Measurements from ENCODE around the gene GRIN3A.

The GRIN3A gene

DNA sequence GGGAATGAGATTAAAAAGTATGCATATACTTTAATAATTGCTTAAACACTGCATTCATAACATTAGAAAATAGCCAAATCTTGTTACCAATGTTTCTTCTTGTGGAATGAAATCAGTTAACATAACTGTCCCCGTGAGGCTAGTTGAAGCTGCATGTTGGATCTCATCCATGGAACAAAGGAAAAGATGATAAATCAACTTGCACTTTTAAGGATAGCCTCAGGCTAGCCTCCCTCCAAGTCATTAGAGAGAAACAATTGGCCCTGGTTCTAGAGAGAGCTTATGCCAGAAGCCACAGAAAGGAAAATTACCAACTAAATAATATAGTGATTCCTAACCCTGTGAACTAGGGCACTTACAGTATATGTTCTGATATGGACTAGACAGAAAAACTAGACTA is 66.9 kb downstream of the GRIN3A start:
- WGBS, 2 donors (ENCODE audit: extremely low coverage in 2 of 2, insufficient read length in 2 of 2, insufficient replicate concordance in 1 of 2) = no CpG with 5 or more reads among the region's 1 CpG
- H3K36me3 ChIP-seq (replicated peaks in 1 of 2; ENCODE audit: control insufficient read depth in 2 of 2, insufficient read depth in 2 of 2, low read length in 2 of 2) = no peaks in the 10 kb centered on the region
- H4K8ac ChIP-seq (ENCODE audit: low read depth, low read length) = no peak overlapping the region
- H3K4me1 ChIP-seq (ENCODE audit: control insufficient read depth in 2 of 2, insufficient read depth in 1 of 2, low read depth in 1 of 2, low read length in 2 of 2) = peaks cover 0 to 1% of the 10 kb centered on the region in 2 donors
- H3K9ac ChIP-seq (ENCODE audit: low read depth, low read length, poor library complexity) = no peak overlapping the region
- no peak overlapping the region for H3K4ac ChIP-seq (ENCODE audit: low read length)
- no peak overlapping the region for H3K23ac ChIP-seq (ENCODE audit: low read depth, low read length, poor library complexity)
- H3K79me1 ChIP-seq (ENCODE audit: low read depth, low read length) = no peaks in the 10 kb centered on the region
- H3K4me2 ChIP-seq (ENCODE audit: insufficient read depth, low read length, poor library complexity, severe bottlenecking) = no peak overlapping the region
- no peak overlapping the region for H3K14ac ChIP-seq (ENCODE audit: low read length)
- no peaks in the 10 kb centered on the region for H3K27me3 ChIP-seq (ENCODE audit: control insufficient read depth in 3 of 3, insufficient read depth in 3 of 3, low read depth in 1 of 3, low read length in 3 of 3)
- no peak overlapping the region for H3K4me3 ChIP-seq (ENCODE audit: low read length in 2 of 2)
- no peak overlapping the region for H3K18ac ChIP-seq (ENCODE audit: low read length)
- H2AK5ac ChIP-seq (ENCODE audit: low read depth, low read length) = no peak overlapping the region
- H3K27ac ChIP-seq (replicated peaks; ENCODE audit: low read length) = no peak overlapping the region
- no peak for DNase-seq (ENCODE audit: low spot score)
- no peaks in the 10 kb centered on the region for H3K9me3 ChIP-seq (replicated peaks in 1 of 2; ENCODE audit: control insufficient read depth in 2 of 2, insufficient read depth in 1 of 2, low read depth in 1 of 2, low read length in 2 of 2)
- H2BK15ac ChIP-seq (ENCODE audit: low read length) = no peak overlapping the region
- no peak overlapping the region for H2BK5ac ChIP-seq (ENCODE audit: low read length)
- no peak overlapping the region for H4K91ac ChIP-seq (ENCODE audit: low read depth, low read length, poor library complexity)
- H2BK12ac ChIP-seq (ENCODE audit: low read length) = no peak overlapping the region
- no peak overlapping the region for H2BK120ac ChIP-seq (ENCODE audit: low read depth, low read length)
- no peak overlapping the region for H2AFZ ChIP-seq (ENCODE audit: low read length)

DNA sequence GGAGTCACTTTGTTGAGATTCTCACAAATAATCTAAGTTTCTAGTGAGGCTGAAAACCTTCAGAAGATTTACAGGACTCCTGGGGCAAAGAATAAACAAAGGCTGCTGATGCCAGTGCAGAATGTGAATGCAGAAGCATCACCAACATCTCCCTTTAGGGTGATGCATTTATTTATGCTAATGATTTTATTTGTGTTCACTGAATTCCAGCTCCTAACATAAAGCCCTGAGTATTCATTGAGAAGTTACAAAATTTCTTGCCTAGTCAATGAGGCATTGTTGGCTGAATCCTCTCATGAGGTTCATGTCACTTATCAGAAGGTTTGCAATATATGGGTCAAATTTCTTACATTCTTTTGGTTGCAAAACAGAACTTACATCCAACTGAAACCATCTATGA is 70.0 kb downstream of the GRIN3A start:
- Histone ChIP-seq H3K14ac (ENCODE audit: low read length) (no peak overlapping the region), H2AK5ac (ENCODE audit: low read depth, low read length) (no peak overlapping the region), H2BK5ac (ENCODE audit: low read length) (no peak overlapping the region), H2BK120ac (ENCODE audit: low read depth, low read length) (no peak overlapping the region), H3K4me1 (ENCODE audit: control insufficient read depth in 2 of 2, insufficient read depth in 1 of 2, low read depth in 1 of 2, low read length in 2 of 2) (peaks cover 0 to 1% of the 10 kb centered on the region in 2 donors), H2BK15ac (ENCODE audit: low read length) (no peak overlapping the region), H3K4me3 (ENCODE audit: low read length in 2 of 2) (no peak overlapping the region), H2BK12ac (ENCODE audit: low read length) (no peak overlapping the region), H4K91ac (ENCODE audit: low read depth, low read length, poor library complexity) (no peak overlapping the region), H4K8ac (ENCODE audit: low read depth, low read length) (no peak overlapping the region), H3K27ac (replicated peaks; ENCODE audit: low read length) (no peak overlapping the region), H3K79me1 (ENCODE audit: low read depth, low read length) (no peaks in the 10 kb centered on the region), H3K9me3 (replicated peaks in 1 of 2; ENCODE audit: control insufficient read depth in 2 of 2, insufficient read depth in 1 of 2, low read depth in 1 of 2, low read length in 2 of 2) (no peaks in the 10 kb centered on the region), H3K23ac (ENCODE audit: low read depth, low read length, poor library complexity) (no peak overlapping the region), H3K27me3 (ENCODE audit: control insufficient read depth in 3 of 3, insufficient read depth in 3 of 3, low read depth in 1 of 3, low read length in 3 of 3) (no peaks in the 10 kb centered on the region), H3K4ac (ENCODE audit: low read length) (no peak overlapping the region), H3K18ac (ENCODE audit: low read length) (no peak overlapping the region), H2AFZ (ENCODE audit: low read length) (no peak overlapping the region), H3K4me2 (ENCODE audit: insufficient read depth, low read length, poor library complexity, severe bottlenecking) (no peak overlapping the region), H3K9ac (ENCODE audit: low read depth, low read length, poor library complexity) (no peak overlapping the region), H3K36me3 (replicated peaks in 1 of 2; ENCODE audit: control insufficient read depth in 2 of 2, insufficient read depth in 2 of 2, low read length in 2 of 2) (no peaks in the 10 kb centered on the region)
- DNase-seq (ENCODE audit: low spot score) = no peak

- H2BK120ac ChIP-seq (ENCODE audit: low read depth, low read length) = no peak overlapping the region
- H3K14ac ChIP-seq (ENCODE audit: low read length) = no peak overlapping the region
- WGBS, 2 donors (ENCODE audit: extremely low coverage in 2 of 2, insufficient read length in 2 of 2, insufficient replicate concordance in 1 of 2) = no CpG with 5 or more reads among the region's 2 CpGs
- H3K9ac ChIP-seq (ENCODE audit: low read depth, low read length, poor library complexity) = no peak overlapping the region
- no peak overlapping the region for H2AK5ac ChIP-seq (ENCODE audit: low read depth, low read length)
- no peak overlapping the region for H2AFZ ChIP-seq (ENCODE audit: low read length)
- H3K4me1 ChIP-seq (ENCODE audit: control insufficient read depth in 2 of 2, insufficient read depth in 1 of 2, low read depth in 1 of 2, low read length in 2 of 2) = peaks cover 0 to 1% of the 10 kb centered on the region in 2 donors
- no peak overlapping the region for H3K4me2 ChIP-seq (ENCODE audit: insufficient read depth, low read length, poor library complexity, severe bottlenecking)
- H3K18ac ChIP-seq (ENCODE audit: low read length) = no peak overlapping the region
- no peaks in the 10 kb centered on the region for H3K79me1 ChIP-seq (ENCODE audit: low read depth, low read length)
- DNase-seq (ENCODE audit: low spot score) = no peak
- H3K4ac ChIP-seq (ENCODE audit: low read length) = no peak overlapping the region
- no peak overlapping the region for H2BK5ac ChIP-seq (ENCODE audit: low read length)
- no peaks in the 10 kb centered on the region for H3K36me3 ChIP-seq (replicated peaks in 1 of 2; ENCODE audit: control insufficient read depth in 2 of 2, insufficient read depth in 2 of 2, low read length in 2 of 2)
- no peak overlapping the region for H3K4me3 ChIP-seq (ENCODE audit: low read length in 2 of 2)
- H3K27ac ChIP-seq (replicated peaks; ENCODE audit: low read length) = no peak overlapping the region
- H3K23ac ChIP-seq (ENCODE audit: low read depth, low read length, poor library complexity) = no peak overlapping the region
- H2BK15ac ChIP-seq (ENCODE audit: low read length) = no peak overlapping the region
- no peak overlapping the region for H2BK12ac ChIP-seq (ENCODE audit: low read length)
- no peak overlapping the region for H4K91ac ChIP-seq (ENCODE audit: low read depth, low read length, poor library complexity)
- H3K27me3 ChIP-seq (ENCODE audit: control insufficient read depth in 3 of 3, insufficient read depth in 3 of 3, low read depth in 1 of 3, low read length in 3 of 3) = no peaks in the 10 kb centered on the region
- no peak overlapping the region for H4K8ac ChIP-seq (ENCODE audit: low read depth, low read length)
- H3K9me3 ChIP-seq (replicated peaks in 1 of 2; ENCODE audit: control insufficient read depth in 2 of 2, insufficient read depth in 1 of 2, low read depth in 1 of 2, low read length in 2 of 2) = no peaks in the 10 kb centered on the region
Measured at GRCh38 chr9:101664453-101664852, 74.0 kb downstream of the GRIN3A start.

GRCh38 chr9:101652601-101653175 is 85.8 kb downstream of the GRIN3A start:
- Histone ChIP-seq H2BK12ac (ENCODE audit: low read length) (no peak overlapping the region), H2BK5ac (ENCODE audit: low read length) (no peak overlapping the region), H3K27me3 (ENCODE audit: control insufficient read depth in 3 of 3, insufficient read depth in 3 of 3, low read depth in 1 of 3, low read length in 3 of 3) (no peaks in the 10 kb centered on the region), H3K4ac (ENCODE audit: low read length) (no peak overlapping the region), H3K9me3 (replicated peaks in 1 of 2; ENCODE audit: control insufficient read depth in 2 of 2, insufficient read depth in 1 of 2, low read depth in 1 of 2, low read length in 2 of 2) (no peaks in the 10 kb centered on the region), H3K27ac (replicated peaks; ENCODE audit: low read length) (no peak overlapping the region), H2AFZ (ENCODE audit: low read length) (no peak overlapping the region), H3K18ac (ENCODE audit: low read length) (no peak overlapping the region), H3K14ac (ENCODE audit: low read length) (no peak overlapping the region), H3K9ac (ENCODE audit: low read depth, low read length, poor library complexity) (no peak overlapping the region), H4K8ac (ENCODE audit: low read depth, low read length) (no peak overlapping the region), H3K23ac (ENCODE audit: low read depth, low read length, poor library complexity) (no peak overlapping the region), H3K4me1 (ENCODE audit: control insufficient read depth in 2 of 2, insufficient read depth in 1 of 2, low read depth in 1 of 2, low read length in 2 of 2) (peaks cover 0 to 2% of the 10 kb centered on the region in 2 donors), H2AK5ac (ENCODE audit: low read depth, low read length) (no peak overlapping the region), H3K79me1 (ENCODE audit: low read depth, low read length) (no peaks in the 10 kb centered on the region), H3K4me2 (ENCODE audit: insufficient read depth, low read length, poor library complexity, severe bottlenecking) (no peak overlapping the region), H2BK15ac (ENCODE audit: low read length) (no peak overlapping the region), H3K4me3 (ENCODE audit: low read length in 2 of 2) (no peak overlapping the region), H3K36me3 (replicated peaks in 1 of 2; ENCODE audit: control insufficient read depth in 2 of 2, insufficient read depth in 2 of 2, low read length in 2 of 2) (no peaks in the 10 kb centered on the region), H2BK120ac (ENCODE audit: low read depth, low read length) (no peak overlapping the region), H4K91ac (ENCODE audit: low read depth, low read length, poor library complexity) (no peak overlapping the region)
- WGBS, 2 donors (ENCODE audit: extremely low coverage in 2 of 2, insufficient read length in 2 of 2, insufficient replicate concordance in 1 of 2) = no CpG with 5 or more reads among the region's 2 CpGs
- DNase-seq (ENCODE audit: low spot score) = no peak

Data from neuronal stem cell (in vitro differentiated cells).